Stimulated activated CD8-positive, alpha-beta memory T cell treated with anti-CD3 and anti-CD28 coated beads, Interleukin-4, amount 100 ng/mL, for 1 hour (primary cell): ENCODE results near the gene PRND.
A peak's percentile ranks its signal among the peaks of the same experiment; 100 is the strongest.
"Not testable (repeated sequence)": the region's sequence is repeated elsewhere in the genome, so short reads cannot be mapped to it uniquely, and the experiment has no call there.

Experiments
- DNase-seq, 2 donors: peaks; one replicate each; pipeline ENCODE4 v3.0.0-alpha.2; 2020; ENCODE audit warnings: low read depth in 2 of 2, low spot score in 1 of 2

PRND gene

DNA sequence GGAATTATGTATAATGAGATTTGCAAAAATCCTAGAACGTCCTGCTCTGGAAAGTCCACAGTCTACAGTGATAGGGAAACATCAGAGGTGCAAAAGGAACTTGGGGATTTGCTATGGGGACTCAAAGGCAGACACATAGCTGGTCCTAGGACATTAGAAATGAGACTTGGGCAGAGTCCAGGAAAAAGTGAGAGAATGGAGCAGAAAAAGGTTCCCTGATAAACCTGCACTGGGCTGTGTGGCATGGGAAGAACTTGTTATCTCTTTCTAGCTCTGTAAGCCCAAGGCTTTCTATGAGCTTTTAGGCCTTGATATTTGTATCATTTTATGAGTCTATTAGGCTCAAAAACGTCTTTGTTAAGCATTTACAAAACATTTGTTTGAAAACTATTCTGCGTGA, 15.2 kb downstream of the PRND start:
- no peak for DNase-seq

DNA sequence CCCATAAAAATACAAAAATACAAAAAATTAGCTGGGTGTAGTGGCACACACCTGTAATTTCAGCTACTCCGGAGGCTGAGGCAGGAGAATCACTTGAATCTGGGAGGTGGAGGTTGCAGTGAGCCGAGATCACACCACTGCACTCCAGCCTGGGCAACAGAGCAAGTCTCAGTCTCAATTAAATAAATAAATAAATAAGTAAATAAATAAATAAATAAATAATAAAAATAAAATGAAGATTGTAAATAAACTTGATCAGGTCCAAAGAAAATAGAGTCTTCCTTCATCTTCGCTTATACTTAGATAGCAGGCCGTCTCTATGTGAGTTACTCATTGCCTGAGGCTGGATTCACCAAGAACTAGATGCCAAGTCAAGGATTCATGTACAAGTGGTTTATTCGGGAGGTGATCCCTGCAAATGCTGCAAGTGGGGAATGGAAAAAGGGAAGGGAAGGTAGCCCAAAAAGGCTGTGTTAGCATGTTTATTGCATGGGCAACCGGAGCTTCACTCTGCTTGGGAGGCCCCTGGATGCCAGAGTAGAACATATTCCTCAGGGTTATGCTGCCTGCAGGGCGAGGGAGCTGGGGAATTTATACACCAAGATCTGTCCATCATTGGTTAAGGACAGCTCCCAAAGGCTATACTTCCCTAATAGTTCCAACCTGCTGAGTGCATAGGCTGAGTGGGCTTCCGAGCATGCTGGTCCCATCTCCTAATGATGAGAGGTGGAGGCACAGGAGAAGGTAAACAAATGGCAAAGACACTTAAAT, 16.3 kb downstream of the PRND start:
- no peak for DNase-seq

DNA sequence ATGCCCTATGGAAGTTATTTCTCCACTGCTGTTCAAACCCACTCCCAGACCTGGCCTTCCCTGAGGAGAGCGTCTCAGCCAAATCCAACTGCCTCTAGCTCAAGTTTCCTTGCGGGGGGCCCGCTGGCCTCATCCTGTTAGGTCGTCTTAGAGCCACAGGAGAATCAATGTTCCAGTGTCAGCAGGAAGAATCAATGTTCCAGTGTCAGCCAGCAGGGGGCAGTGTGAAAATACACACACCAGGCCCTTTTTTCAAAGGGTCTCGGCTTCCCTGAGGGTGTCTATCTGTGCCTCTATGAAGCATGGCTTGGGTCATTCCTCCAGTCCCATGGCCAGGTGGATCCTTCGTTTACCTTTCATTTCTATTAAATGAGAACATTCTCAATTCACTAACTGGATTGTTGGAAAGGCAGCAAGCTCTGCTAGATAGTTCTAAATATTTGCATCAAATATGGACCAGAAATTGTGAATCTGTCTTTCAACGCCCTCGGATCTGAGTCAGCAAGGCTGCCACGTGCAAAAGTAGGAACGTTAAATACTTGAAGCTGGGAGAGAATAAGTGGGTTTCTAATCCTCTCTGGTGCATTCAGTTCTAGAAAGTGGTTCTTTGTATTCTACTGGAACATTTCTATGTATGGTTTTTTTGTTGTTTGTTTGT, 19.2 kb downstream of the PRND start:
- peak; percentile 42 to 49 for DNase-seq

DNA sequence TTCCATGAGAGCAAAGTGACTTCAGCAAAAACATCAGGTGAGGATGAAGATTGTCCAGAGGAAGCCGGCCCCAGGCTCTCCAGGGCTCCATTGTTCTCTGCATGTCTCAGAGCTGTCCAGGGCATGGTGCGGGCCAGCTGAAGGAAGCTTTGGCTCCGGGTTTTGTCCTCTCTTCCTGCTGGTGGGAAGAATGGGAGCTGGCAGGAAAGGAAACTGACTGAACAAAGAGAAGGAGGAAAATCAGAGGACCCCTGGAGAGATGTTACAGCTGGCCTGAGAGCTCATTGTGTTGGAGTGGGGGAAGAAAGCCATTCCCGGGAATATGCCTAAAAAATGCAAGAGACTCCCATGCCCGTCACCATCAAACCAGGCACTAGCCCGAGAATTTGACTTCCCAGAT, 27.1 kb downstream of the PRND start:
- no peak for DNase-seq

DNA sequence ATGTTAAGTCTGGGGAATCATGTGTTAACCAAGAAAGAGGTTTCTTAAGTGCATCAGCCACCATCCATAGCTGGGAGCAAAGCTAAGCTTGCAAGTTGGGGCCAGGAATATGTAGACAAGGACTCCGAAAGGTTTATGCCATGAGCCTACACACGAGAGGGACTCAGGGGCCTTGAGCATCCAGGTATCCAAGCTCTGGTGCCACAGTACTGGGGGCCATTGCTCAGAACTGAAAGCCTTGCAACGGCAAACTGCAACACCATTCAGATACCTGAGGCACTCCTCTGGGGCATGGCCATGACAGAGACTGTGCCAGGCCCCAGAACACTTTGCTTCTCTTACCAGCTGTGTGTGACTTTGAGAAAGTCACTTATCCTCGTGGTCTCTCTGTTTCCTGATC, 27.6 kb downstream of the PRND start:
- DNase-seq: no peak

DNA sequence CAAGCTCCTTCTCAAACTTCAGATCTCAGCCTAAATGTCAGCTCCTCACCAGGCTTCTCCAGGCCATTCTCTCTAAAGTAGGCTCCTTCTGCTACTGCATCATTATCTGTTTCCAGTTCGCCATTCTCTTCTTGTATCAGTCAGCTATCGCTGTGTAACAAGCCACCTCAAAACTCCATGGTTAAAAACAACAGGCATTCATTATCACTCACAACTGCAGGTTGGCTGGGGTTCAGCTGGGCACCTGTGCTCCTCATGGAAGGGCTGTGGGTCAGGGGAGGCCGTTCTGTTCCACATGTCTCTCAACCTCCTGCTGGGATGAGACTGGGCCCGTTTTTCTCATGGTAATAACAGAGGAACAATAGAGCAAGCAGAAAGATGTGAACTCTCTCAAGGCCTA, 28.7 kb downstream of the PRND start:
- no peak for DNase-seq

DNA sequence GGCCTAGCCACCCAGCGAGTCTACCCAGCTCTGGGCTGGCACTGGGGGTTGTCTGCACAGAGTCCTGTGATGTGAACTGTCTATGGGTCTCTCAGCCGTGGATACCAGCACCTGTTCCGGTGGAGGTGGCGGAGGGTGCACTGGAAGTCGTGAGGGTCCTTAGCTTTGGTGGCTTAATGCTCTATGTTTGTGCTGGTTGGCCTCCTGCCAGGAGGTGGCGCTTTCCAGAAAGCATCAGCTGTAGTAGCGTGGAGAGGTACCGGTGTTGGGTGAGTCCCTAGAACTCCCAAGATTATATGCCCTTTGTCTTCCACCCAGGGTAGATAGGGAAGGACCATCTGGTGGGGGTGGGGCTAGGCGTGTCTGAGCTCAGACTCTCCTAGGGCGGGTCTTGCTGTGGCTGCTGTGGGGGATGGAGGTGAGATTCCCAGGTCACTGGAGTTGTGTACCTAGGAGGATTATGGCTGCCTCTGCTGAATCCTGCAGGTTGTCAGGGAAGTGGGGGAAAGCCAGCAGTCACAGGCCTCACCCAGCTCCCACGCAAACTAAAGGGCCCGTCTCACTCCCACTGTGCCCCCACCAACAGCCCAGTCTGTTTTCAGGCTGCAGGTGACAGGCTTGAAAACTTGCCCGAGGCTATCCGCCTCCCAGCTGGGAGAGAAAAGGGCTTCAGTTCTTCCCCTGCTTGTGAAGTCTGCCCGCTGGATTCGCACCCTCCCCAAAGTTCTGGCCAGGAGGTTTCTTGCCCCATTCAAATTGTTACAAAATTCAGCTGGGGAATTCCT, 37.6 kb downstream of the PRND start:
- DNase-seq: peak; percentile 10 to 17

DNA sequence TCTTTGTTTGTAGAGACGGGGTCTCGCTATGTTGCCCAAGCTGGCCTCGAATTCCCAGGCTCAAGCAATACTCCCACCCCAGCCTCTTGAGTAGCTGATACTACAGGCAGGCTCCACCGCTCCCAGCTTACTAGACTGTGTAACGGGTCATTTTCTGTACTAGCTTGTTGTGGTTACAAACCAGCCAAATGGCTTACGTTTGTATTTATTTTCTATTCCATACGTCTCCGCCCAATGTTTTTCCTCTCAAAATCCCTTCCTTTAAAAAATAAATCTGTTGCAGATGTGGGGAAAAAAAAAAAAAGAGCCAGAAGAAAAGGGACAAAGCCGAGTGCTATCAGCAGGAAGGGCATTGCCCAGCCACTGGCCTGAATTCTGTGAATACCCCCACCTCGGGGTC, 41.6 kb downstream of the PRND start:
- no peak for DNase-seq

DNA sequence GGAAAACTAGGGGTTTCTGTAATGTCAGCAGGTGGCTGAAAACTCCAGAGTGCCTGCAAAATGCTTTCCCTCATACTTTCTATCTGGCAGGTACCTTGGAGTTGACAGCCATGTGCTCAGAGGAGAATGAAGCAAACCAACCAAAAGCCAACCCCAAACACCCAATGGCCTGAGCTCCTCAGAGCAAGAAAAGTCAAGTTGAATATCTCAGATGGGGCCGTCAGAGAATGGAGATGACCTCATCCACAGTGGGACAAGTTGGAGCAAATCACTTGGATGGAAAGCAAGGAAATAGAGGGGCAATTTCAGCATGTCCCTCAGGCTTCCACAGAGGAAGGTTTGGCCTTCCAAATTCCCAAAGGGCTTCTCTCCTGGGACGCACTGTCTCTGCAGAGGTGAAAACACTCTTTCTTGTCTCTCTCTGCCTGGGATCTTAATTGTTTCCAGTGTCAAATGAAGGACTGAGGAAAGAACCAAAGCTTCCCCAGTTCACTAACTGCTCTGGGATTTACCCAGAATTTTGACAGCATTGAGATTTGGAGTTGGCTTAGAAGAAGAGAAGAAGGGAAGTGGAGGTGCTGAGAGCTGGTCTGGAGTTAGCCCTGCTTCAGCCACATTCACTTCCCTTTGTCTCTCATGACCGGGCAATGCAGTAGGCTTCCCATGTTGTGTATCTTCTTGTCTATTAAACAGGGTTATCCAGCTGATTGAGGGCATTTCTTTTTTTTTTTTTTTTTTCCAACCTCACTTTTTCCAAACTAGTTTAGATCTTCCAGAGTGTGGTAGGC, 42.2 kb downstream of the PRND start:
- DNase-seq: no peak

DNA sequence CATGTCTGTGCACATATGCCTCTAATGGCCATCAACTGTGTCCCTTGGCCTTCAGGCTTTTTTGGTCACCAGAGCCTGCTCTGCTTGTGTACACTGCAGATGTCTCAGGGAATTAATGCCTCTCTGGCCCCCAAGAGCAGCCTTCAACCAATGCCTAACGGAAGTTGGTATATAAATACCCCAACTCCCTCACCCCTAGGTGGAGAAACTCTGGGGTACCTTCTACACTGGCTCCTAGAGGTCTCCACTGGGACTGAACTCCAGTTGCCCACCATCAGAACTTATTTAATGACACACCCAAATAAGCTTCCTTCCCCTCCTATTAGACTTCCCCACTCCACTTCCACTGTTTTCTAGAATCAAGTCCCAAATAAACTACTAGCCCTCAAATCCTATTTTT, 43.1 kb downstream of the PRND start:
- no peak for DNase-seq

DNA sequence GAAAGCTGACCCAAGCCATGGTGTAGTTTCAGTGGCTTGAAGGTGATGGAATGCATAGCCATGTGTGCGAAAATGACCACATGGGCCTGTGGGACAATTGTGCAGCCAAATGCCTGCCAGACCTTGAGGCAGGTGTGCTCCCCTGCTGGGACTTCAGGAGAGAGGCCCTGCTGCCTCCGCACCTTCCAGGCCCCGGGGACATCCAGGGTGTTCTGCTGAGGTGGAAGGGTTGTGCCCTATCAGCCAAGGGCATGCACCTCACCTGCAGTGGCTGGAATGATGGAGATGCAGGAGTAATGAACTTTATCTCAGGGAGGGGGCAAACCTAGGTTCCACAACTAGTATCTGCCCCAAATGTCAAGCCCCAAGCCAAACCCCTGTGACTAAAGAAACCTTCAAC, 44.0 kb downstream of the PRND start:
- DNase-seq: no peak

DNA sequence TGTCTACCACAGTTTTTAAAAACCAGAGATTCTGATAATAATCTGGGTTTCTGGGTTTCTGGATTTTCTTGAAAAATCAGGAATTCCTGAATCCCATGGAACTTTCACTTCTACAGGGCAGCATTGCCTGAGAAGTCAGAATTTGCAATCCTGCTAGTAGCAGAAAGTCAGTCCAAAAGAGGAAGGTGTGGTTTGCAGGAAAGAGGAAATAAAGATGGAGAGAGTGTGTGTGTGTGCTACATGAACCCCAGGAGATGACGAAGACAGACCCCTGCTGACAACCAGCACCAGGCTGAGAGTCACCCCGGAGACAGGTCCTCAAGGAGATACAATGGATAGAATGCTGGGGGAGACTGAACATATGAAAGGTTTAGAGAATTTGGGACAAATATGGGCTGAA, 44.9 kb downstream of the PRND start:
- no peak for DNase-seq

DNA sequence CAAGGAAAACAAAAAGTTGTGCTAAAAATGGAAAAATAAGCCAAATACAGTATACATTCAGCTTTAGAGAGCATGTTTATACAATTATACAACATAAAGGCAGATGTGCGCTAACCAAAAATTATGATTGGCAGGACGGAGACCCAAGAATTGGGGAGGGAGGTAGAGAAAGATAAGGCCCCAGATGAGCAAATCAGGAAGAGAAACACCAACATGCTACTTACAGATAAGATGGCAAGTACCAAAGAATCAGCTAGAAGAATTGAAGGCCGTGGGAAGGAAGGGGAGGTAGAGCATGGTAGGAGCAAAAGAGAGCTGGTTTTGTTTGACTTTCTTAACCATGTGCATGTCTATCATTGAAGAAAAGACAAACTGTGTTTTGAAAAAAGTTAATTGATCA, 45.4 kb downstream of the PRND start:
- DNase-seq: no peak

DNA sequence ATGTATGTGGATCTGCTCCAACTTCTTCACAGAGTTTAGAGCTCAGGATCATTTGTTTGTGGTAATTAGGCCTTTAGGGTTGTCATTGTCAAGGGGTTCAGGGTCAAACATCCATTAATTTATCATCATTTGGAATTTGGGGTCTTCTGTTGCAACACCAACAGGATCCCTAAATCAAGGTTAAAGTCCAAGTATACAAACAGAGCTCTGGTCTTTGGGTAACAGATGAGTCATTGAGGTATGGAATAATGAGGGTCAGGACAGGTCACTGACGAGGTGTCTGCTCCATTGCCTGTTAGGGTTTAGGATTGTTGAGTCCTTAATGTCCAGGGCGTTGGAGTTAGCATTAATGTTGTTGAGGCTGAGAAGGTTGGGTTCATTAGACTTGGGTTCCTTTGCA, 47.6 kb downstream of the PRND start:
- DNase-seq: no peak

DNA sequence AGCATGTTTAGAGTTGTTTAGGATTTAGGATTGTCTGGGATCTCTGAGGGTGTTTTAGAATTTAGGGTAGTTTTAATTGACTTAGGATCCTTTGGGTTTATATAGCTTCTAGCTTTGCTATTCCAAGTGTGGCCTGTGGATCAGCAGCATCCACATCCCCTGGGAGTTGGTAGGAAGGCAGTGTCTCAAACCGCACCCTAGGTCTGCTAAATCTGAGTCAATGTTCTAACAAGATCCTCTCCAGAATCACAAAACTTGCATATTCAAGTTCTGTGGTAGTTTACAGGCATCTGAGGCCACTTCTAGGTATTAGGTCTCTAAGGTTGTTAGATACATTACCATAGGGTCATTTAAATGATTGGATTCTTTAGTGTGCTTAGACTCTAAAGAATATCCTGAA, 48.3 kb downstream of the PRND start:
- no peak for DNase-seq

DNA sequence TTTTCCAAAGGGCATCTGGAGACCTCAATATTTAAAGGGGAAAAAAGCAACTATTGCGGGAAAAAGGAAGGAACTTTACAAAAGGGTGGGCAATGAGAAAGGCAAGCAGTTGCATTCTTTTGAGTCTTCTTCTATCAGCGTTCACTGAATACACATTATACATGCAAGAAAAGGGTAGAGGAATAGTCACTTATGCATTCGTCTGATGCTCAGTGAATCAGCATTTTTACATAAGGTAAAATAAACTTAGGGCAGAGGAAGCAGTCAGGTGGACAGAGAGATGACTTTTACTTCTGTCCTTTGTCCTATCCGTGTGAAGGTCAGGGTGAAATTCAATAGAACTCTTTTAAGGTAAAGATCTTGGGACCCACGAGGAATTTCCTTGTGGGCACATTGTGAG, 49.3 kb downstream of the PRND start:
- no peak for DNase-seq

DNA sequence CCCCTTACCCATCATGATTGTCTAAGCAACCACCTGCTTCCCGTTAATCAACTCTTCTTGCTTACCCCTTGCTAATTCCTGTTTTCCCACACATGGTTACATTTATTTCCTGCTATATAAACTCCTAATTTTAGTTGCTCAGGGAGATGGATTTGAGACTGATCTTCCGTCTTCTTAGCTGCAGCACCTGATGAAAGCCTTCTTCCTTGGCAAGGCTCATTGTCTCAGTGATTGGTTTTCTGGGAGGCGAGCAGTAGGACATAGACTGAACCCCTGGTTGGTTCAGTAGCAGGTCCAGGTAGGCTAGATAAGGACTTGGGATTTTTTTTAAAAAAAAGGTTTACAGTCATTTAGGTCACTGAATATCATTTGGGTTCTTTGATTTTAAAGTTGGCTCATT, 50.4 kb downstream of the PRND start:
- DNase-seq: no peak

DNA sequence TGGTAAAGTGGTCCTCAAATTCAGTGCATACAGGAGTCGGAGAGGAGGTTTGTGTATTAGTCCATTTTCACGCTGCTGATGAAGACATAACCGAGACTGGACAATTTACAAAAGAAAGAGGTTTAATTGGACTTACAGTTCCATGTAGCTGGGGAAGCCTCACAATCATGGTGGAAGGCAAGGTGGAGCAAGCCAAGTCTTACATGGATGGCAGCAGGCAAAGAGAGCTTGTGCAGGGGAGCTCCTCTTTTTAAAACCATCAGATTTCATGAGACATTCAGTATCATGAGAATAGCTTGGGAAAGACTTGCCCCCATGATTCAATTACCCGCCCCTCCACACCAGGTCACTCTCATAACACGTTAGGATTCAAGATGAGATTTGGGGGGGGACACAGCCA, 51.3 kb downstream of the PRND start:
- DNase-seq: not testable (repeated sequence)

DNA sequence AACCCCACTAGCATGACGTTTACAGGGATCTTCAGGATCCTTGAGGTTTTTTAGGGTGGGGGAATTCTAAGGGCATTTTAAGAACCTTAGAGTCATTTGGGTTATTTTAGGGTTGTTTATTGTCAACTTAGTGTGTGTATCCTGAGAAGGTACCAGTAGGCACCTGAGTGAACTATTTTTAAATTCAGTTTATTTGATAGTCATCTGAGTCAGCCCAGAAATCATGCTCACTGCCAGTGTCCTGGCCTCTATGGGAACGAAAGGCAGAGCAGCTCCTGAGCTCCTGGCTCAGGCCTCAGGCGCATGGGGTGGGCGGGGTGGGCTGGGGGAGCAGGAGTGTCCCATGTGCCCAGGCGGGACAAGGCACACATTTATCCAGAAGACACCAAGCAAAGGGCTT, 52.0 kb downstream of the PRND start:
- no peak for DNase-seq

DNA sequence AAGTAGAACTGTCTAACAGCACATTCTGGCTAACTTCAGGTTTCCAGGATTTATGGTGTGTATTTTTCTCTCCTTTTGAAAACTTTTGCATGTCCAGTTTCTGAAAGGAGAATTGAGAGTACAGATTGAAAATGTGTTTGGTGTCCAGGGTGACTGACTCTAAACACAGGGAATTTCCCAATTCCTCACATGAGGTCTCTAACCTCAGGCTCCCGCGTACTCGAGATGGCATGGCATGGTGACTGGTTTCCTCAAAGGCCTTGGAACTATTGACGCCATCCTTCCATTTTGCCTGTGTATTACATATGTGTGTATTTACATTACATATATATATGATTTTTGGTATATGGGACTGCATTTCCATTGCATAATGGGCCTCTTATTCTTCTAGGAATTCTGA, 52.5 kb downstream of the PRND start:
- no peak for DNase-seq

DNA sequence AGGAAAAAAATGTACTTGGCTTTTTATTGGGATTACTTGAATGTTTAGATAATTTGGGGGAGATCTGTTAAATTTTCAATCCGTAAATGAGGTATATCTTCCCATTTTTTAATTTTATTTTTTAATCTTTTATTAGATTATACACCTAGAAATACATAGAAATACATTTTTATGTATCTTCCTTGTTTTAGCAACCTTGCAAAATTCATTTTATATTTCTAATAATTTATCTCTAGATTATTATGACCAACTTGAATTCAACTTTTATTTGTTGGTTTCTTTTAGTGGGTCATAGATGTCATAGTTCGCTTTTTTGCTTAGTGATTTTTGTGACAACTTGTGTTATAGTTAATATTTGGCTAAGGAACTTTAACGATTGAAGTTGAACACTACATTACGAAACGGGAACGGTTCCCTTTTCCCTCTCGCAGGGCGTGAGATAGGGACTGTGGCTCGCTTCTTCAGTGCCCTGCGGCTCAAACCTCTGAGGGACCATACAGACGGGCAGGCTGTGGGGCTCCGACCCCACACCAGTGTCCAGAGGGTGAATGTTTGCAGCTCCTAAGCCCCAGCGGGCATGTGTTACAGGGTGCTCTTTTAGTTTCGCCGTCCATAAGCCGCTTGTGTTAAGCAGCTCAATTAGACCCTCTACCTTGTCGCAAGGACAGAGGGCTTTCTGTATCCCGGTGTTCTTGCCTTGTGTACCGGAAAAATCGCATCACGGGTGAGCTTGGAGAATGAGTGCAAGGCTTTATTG, 53.8 kb downstream of the PRND start:
- no peak for DNase-seq
